A204.1 (cell line): ENCODE results near the gene CIRBP.
"Not testable (repeated sequence)": the region's sequence is repeated elsewhere in the genome, so short reads cannot be mapped to it uniquely, and the experiment has no call there.

Experiments
- FAIRE-seq: peaks from 2 replicates; lab custom pipeline; 2012; peaks lifted over from hg19 to GRCh38; lab: Jason Lieb, UNC

The CIRBP gene

DNA sequence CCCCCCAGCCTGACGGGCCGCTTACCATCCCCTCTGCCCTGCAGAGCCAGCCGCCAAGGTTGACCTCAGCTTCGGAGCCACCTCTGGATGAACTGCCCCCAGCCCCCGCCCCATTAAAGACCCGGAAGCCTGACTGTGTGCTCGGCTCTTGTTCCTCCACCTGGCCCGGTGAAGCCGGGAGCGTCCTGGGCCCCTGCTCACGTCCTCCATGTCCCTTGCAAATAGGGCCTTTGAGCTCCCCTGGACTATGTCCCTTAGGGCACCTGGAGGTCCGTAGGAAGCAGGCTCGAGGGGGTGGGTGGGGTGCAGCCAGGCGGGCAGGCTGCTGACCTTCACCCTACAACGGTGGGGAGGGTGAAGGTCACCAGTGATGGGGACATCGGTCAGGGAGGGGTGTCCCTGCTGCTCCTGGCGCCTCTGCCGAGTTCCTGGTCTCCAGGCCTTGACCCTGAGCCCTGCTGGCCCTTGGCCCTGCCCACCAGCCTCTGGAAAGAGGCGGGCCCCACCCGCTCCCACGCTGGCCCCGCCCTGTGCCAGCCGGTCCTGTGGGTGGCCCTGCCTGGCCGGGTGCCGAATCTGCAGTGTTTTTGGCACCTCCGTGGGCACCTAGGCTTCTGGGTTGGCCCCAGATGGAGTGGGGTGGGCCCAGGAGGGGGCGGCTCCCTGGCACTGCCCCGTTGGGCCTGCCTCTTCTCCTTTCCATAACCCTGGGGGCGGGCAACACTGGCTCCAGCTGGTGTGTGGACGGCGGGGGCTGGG lies 24.3 kb upstream of the CIRBP start:
- no peak for FAIRE-seq

- no peak for FAIRE-seq
Measured at GRCh38 chr19:1245494-1246264, 23.5 kb upstream of the CIRBP start.

- FAIRE-seq, result not testable (repeated sequence)
Measured at GRCh38 chr19:1246265-1247087, 22.7 kb upstream of the CIRBP start.

GRCh38 chr19:1247748-1248138 lies 21.4 kb upstream of the CIRBP start:
- no peak for FAIRE-seq

- FAIRE-seq, result no peak
Measured at GRCh38 chr19:1248139-1248785, 20.9 kb upstream of the CIRBP start, which contains the start of gene MIDN. TSS of gene MIDN (plus strand) at chr19:1248583. CDS start at chr19:1250297, 1,714 bp downstream.

DNA sequence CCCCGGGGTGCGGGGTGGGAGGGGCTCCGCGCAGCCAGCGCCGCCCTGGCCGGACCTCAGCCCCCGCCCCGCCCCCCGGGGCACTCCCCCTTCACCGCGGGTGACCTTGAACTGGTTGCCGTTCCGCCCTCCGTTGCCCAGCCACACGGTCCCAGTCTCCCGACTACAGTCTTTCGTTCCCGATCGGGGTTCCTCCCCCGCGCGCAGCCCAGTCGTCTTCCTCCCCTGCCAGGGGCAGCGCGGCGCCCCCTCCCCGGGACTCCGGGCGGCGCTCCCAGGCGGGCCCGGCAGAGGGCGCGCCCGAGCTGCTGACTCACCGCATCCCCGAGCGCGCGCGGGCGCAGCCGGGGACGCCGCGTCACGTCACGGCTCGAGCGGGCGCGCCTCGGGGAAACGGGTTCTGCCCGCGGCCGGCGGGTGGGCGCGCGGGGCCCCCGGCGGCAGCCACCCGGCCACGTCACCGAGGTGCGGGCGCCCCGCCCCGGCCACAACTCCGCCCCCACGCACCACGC lies 20.3 kb upstream of the CIRBP start:
- FAIRE-seq, result no peak

GRCh38 chr19:1249298-1249989 lies 19.7 kb upstream of the CIRBP start:
- FAIRE-seq, result no peak

GRCh38 chr19:1249990-1250436 lies 19.1 kb upstream of the CIRBP start:
- FAIRE-seq, result no peak

DNA sequence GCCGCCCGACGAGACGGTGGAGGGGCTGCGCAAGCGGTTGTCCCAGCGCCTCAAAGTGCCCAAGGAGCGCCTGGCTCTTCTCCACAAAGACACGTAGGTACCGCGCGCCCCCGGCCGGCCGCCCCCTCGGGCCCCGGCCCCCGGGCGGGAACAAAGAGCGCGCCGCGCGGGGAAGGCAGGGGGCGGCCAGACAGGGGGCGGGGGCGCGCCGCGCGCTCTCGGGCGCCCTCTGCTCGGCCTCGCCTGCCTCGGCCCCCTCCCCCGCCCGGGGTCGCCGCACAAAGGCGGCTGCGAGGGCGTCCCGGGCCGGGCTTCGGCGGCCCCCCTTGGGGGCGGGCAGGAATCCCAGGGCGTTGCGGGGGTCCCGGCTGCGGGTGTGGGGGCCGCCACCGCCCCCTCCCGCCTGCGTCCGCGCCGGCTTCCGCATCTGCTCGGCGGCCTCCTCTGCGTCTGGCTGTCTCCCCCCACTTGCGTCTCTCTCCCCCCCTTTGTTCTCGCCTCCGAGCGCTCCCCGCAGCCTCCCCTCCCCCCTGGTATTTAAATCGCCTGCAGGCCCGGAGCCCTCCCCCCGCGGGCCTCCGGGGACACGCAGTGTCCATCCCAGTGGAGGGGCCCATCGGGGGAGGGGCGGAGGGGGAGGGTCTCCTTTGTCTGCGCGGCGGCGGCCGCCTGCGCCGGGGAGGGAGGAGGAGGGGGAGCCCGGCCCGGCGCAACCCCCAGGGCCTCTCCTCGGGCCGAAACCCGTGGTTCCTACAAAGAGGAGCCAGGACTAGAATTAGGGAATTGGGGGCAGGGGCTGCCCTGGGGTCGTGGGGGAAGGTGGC lies 18.5 kb upstream of the CIRBP start:
- FAIRE-seq, result no peak

- FAIRE-seq, result no peak
Measured at GRCh38 chr19:1251330-1252220, 17.6 kb upstream of the CIRBP start.

GRCh38 chr19:1252221-1252820 lies 16.8 kb upstream of the CIRBP start:
- no peak for FAIRE-seq

DNA sequence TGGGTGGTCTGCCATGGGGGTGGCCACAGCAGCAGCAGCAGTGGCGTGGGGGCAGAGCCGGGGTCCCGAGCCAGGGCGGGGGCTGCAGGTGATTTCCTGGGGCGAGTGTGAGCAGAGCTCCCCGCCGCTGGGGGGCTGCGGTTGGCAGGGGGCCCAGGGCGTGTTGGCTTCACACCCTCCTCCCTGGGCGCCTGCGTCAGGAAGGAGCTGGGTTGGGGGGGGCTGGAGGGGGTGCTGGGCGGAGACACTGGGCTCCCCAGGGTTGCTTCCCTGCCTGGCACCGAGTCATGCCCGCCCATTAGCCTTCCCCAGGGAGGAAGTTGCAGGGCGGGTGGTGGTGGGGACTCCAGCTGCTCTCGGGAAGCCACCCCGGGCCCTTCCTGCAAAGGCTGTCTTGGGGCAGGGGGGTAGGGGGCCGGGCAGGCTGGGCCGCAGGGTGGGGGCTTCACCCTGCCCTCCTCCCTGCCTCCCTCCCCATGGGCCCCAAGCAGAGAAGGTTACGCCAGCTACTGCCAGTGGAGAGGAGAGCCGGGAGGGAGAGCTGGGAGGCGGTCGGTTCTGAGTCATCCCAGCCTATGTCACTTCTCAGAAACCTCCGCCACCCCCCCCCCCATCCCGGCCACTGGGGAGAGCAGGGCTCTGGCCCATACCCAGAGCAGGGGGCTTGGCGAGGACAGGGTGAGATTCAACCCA lies 16.2 kb upstream of the CIRBP start:
- FAIRE-seq, result no peak

GRCh38 chr19:1253514-1254080 lies 15.5 kb upstream of the CIRBP start:
- FAIRE-seq, result no peak

DNA sequence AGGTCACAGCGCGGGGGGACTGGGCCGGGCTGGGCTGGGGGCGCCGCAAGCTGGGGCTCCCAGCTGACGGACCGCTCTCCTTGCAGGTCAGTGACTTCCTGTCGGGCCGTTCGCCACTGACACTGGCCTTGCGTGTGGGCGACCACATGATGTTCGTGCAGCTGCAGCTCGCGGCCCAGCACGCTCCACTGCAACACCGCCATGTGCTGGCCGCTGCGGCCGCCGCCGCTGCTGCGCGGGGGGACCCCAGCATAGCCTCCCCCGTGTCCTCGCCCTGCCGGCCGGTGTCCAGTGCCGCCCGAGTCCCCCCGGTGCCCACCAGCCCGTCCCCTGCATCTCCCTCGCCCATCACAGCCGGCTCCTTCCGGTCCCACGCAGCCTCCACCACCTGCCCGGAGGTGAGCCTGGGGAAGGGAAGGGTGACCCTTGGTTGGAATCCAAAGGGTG lies 15.0 kb upstream of the CIRBP start:
- FAIRE-seq, result no peak

- no peak for FAIRE-seq
Measured at GRCh38 chr19:1254530-1255185, 14.5 kb upstream of the CIRBP start.

- FAIRE-seq, result no peak
Measured at GRCh38 chr19:1255186-1256161, 13.7 kb upstream of the CIRBP start.
